GM19468 (cell line): ENCODE data around the gene DCLK2.
"Not testable (repeated sequence)": the region's sequence is repeated elsewhere in the genome, so short reads cannot be mapped to it uniquely, and the experiment has no call there.

Experiments used
- ATAC-seq: cut with Tn5 transposase; IDR thresholded peaks from one replicate; pipeline ENCODE4 v1.9.1; 2021; ENCODE audit warnings: mild to moderate bottlenecking, moderate library complexity, moderate number of reproducible peaks; ENCODE audit not compliant: unreplicated experiment; ENCODE audit errors: extremely low read depth

Gene DCLK2

GRCh38 chr4:150192986-150193385 is 114.7 kb downstream of the DCLK2 start:
- ATAC-seq: no peak

DNA sequence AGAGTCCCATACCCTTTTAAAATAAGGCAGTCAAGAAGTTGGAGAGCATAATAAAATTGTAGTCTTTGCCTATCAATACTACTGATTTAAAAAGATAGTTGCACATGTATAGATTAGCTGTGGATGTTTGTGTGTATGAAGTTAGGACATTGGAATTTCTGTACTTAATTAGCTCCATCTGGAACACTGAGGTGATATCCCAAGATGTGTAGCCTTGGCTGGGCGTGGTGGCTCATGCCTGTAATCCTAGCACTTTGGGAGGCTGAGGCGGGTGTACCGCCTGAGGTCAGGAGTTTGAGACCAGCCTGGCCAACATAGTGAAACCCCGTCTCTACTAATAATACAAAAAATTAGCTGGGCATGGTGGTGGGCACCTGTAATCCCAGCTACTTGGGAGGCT is 119.0 kb downstream of the DCLK2 start:
- not testable (repeated sequence) for ATAC-seq

DNA sequence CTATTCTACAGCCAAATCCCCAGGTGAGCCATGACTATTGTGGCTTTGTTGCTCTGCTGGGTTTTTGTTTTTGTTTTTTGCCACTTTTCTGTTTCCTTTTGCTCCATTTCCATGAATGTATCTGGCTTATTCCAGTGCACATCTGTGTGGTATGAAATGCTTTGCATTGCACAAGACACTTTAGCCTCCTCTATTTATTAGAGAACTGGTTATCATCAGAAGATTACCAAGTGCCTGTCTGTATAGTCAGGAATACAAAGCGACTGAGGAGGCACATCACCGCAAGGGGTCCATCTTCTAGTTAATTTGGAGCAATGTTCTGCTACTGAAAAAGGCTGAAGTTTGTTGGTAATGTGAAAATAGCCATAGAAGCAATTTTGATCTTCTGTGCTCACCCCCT is 120.8 kb downstream of the DCLK2 start:
- ATAC-seq: no peak

GRCh38 chr4:150205016-150205415 is 126.8 kb downstream of the DCLK2 start:
- ATAC-seq: no peak

GRCh38 chr4:150206265-150206664 is 128.0 kb downstream of the DCLK2 start:
- no peak for ATAC-seq

GRCh38 chr4:150206954-150207353 is 128.7 kb downstream of the DCLK2 start:
- ATAC-seq: no peak

DNA sequence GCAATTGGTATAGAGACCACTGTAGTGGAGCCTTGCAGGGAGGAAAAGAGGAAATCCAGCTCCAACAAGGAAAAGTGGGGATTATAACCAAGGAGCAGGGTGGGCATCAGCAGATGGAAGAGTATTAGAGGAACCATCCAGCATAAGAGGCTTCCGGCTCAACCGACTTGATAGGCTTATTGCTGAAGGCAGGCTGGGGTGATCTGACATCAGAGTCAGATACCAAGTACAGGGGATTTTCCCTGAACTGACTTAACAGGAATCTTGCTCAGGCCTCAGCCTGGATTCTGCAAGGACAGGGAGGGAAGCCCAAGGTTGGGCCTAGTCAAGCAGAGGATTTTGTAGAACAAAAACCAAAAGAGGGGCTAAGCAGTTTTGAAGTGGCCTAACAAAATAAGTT is 129.6 kb downstream of the DCLK2 start:
- ATAC-seq: no peak

DNA sequence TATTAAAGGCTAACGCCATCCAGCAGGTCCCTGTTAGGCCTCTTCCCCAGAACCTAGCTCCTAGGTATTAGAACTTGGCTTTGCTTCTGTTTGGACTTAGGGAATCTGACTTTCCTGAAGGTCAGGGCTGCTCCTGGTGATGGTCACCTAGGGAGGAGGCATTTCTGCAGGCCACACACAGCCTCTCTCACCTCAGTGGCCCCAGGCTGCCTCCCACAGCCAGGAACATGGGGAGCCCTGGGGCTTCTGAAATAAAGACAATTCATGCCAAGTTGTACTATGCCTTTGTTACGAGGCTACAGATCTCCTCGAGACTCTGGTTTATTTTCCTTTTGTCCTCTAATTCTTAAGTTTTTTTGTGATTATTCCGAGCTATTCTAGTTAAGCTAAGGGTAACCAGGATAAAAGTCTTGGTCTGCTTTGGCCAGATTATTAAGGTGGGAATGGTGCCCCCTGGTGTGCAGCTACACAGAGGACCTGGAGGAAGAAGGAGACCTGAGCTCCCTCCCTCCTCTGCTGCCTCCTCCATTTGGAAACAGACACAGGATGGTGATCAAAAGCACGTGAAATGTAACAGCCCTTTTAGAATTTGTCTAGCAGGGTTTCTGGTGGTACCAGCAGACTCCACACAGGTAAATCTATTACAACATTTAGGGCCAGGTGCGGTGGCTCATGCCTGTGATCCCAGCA is 131.0 kb downstream of the DCLK2 start:
- no peak for ATAC-seq

DNA sequence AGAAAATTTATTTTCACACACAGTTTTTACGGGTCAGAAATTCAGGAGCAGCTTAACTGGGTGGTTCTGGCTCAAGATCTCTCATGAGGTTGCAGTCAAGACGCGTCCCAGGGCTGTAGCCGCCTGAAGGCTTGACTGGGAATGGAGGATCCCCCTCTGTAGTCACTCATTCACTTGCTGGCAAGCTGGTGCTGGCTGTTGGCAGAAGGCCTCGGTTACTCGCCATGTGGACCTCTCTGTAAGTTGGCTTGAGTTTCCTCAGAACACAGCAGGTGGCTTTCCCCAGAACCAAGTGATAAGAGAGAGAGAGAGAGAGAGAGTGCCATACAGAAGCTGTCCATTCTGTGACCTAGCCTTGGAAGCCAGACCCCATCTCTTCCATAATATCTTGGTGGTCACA is 132.8 kb downstream of the DCLK2 start:
- no peak for ATAC-seq

- no peak for ATAC-seq
Measured at GRCh38 chr4:150211799-150212445, 133.7 kb downstream of the DCLK2 start.

DNA sequence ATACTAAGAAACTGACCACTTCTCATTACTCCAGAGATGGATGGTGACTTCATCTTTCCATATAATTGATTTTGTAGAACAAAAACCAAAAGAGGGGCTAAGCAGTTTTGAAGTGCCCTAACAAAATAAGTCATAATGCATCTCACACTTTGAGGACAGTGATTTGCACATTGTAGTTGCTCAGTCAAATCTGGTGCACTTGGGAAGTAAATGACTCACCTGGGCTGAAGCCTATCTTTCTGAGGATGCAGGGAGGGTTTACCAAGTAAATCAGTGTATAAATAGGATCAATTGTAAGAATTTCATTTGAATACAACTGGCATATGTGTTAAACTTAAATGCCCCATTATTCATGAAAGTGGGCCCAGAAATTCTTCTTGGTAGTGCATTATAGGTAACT is 134.2 kb downstream of the DCLK2 start:
- no peak for ATAC-seq

- ATAC-seq: no peak
Measured at GRCh38 chr4:150212927-150213326, 134.7 kb downstream of the DCLK2 start.

GRCh38 chr4:150215601-150216000 is 137.4 kb downstream of the DCLK2 start:
- no peak for ATAC-seq

DNA sequence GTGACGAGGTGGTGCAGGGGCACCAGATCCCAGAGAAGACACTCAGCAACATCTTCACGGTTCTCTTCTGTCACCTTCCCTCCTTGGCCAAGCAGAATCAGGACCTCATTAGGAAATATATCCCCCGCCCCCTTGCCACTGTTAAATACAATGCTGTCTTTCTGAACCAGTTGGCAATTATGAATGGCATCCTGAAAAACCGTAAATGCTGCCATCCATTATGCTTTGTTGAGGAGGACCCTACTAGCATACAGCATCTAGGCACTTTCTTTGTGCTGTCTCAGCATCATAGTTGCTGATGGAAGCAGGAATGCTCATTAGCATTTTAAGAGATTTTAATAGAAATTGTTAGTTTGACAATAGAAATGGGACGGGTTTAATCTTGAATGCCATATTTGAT is 138.5 kb downstream of the DCLK2 start:
- no peak for ATAC-seq

- no peak for ATAC-seq
Measured at GRCh38 chr4:150217192-150217591, 138.9 kb downstream of the DCLK2 start.

DNA sequence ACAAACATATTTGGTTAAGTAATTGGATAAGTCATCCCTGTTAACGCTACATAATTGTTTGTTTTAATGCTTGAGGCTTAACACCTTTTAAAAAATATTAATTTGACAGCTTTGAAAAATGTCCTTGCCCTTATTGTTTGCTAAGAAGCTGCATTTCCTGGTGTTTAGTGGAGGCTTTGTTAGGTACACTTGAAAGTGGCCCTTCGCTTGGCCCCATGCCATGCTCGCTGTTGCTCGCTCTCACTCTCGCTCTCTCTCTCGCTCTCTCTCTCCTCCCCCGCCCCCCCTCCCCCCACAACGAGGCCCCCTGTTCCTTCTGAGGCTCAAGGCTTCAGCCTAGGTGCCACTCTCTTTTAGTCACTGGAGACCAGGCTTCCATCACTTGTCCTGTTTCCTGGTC is 139.6 kb downstream of the DCLK2 start:
- ATAC-seq: no peak

GRCh38 chr4:150218447-150218846 is 140.2 kb downstream of the DCLK2 start:
- ATAC-seq: no peak

- no peak for ATAC-seq
Measured at GRCh38 chr4:150219841-150220240, 141.6 kb downstream of the DCLK2 start.

DNA sequence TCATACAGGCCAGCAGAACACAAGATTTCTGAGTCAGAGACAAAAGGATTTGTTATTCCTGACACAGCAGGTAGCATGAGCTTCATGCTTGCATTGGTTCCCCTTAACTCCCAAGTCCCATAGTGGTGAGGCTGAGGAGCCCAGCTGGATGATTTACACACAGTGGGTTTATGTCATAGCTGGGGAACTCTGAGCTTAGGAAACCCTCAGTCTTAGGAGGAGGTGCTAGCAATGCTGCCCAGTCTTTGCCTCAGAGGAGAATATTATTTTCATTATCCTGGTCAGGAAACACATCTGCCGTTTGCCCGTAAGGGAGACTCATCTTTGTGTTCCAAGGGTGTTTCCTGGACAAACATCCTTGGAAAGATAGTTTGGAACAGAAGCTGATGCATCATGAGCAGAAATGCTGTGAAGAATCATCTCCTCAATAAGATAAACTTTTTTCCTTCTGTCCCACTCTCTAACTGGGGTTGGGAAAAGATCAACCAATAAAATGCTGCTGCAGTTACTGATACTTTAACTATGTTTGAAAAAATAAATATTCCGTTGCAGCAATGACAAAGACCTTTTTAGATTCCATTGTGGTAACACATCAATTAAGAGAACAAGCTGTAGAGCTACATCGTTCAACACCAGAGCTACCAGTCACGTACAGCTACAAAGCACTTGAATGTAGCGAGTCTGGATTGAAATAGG is 146.8 kb downstream of the DCLK2 start:
- ATAC-seq: no peak

GRCh38 chr4:150229520-150229919 is 151.3 kb downstream of the DCLK2 start:
- ATAC-seq: no peak

DNA sequence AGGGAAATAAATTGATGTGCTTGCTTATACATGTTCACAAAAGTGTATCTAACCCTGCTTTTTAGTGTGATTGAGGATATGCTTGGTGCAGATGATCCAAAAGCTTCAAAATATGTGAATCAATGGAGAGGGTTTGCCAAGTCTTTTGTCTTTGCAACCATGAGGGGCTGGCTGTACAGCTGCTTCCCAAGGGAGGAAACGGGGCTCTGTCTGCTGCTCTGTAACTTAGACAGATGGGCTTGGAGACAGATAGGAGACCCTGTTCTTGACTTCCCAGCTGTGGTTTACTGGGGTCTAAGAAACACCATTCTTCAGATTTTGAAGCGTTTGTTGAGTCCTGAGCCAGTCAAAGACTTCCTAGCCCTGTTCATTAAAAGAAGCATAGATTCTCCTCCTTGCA is 152.3 kb downstream of the DCLK2 start:
- ATAC-seq: no peak
